Fibroblast of lung (primary cell): ENCODE results near the gene IKBIP. TPM values are rescaled to one million over a fixed set of nuclear protein-coding genes. Genes with fewer than 3 reads are reported as not detected.
"Not testable (repeated sequence)": the region's sequence is repeated elsewhere in the genome, so short reads cannot be mapped to it uniquely, and the experiment has no call there.

ENCODE experiments used
- DNase-seq, 2 donors: peaks; one replicate each; pipeline versions ENCODE4 v3.0.0 to v3.0.0-alpha.2; 2010; ENCODE audit warnings: low read depth in 2 of 2
- H2AFZ ChIP-seq: 2 replicates; pipeline ENCODE4 v1.5.1; 2012; ENCODE audit warnings: low read length, control low read depth, inconsistent platforms
- H3K27ac ChIP-seq: 2 replicates; pipeline ENCODE4 v1.5.1; 2011; ENCODE audit warnings: low read length, control low read depth; ENCODE audit not compliant: insufficient read depth
- H3K27me3 ChIP-seq: 2 replicates; pipeline ENCODE4 v1.5.1; 2011; ENCODE audit warnings: mild to moderate bottlenecking, low read length; ENCODE audit not compliant: control insufficient read depth, insufficient read depth
- H3K36me3 ChIP-seq: 2 replicates; pipeline ENCODE4 v1.5.1; 2011; ENCODE audit warnings: low read length; ENCODE audit not compliant: control insufficient read depth, insufficient read depth
- H3K4me1 ChIP-seq: 2 replicates; pipeline ENCODE4 v1.5.1; 2011; ENCODE audit warnings: low read length; ENCODE audit not compliant: control insufficient read depth, insufficient read depth; ENCODE audit errors: extremely low read depth
- H3K4me2 ChIP-seq: 2 replicates; pipeline ENCODE4 v1.5.1; 2011; ENCODE audit warnings: low read length, control low read depth; ENCODE audit not compliant: insufficient read depth; ENCODE audit errors: extremely low read depth
- H3K4me3 ChIP-seq, 4 experiments: fragments of 200-600 bp in 1 of 4; sonication (generic) in 1 of 4; replicated peaks in 1 of 4; 2 replicates each; pipeline ENCODE4 v1.5.1; 2011 to 2016; ENCODE audit warnings: low read length in 4 of 4, low read depth in 3 of 4, mild to moderate bottlenecking in 3 of 4, control low read depth in 2 of 4, inconsistent platforms in 1 of 4, mixed read lengths in 1 of 4; ENCODE audit not compliant: insufficient read depth in 1 of 4; ENCODE audit errors: control extremely low read depth in 1 of 4
- H3K79me2 ChIP-seq: 2 replicates; pipeline ENCODE4 v1.5.1; 2012; ENCODE audit warnings: mild to moderate bottlenecking, low read length, inconsistent platforms; ENCODE audit not compliant: control insufficient read depth, insufficient read depth
- H3K9ac ChIP-seq: 2 replicates; pipeline ENCODE4 v1.5.1; 2011; ENCODE audit warnings: mild to moderate bottlenecking, low read length, control low read depth; ENCODE audit not compliant: insufficient read depth
- H3K9me3 ChIP-seq: 2 replicates; pipeline ENCODE4 v1.5.1; 2012; ENCODE audit warnings: low read depth, low read length; ENCODE audit not compliant: control insufficient read depth, insufficient read depth
- H4K20me1 ChIP-seq: 2 replicates; pipeline ENCODE4 v1.5.1; 2011; ENCODE audit warnings: low read length; ENCODE audit not compliant: control insufficient read depth, insufficient read depth; ENCODE audit errors: extremely low read depth
- EZH2 ChIP-seq: IDR thresholded peaks from 2 replicates; pipeline ENCODE4 v1.5.1; 2012; ENCODE audit warnings: low read length, control low read depth, mild to moderate bottlenecking; ENCODE audit errors: missing control alignments
- polyA plus RNA-seq, 2 donors: library from polyadenylated mRNA; depleted of rRNA in 1 of 2; stranded (reverse) in 1 of 2; unstranded in 1 of 2; fragments of >200 nt; gene quantifications; 2 replicates each; pipeline ENCODE4 v1.2.1, GENCODE V29; 2011 to 2012; ENCODE audit warnings: missing spikeins in 1 of 2
- total RNA-seq: library from RNA; depleted of rRNA; stranded (reverse); fragments of >200 nt; gene quantifications from 2 replicates; pipeline ENCODE4 v1.2.1, GENCODE V29; 2014
- TF ChIP-seq, protein P1 (sequence below), 2 donors: IDR thresholded peaks in 1 of 2; conservative IDR thresholded peaks in 1 of 2; 1 replicate in 1 of 2; 2 replicates in 1 of 2; pipeline ENCODE4 v1.5.1; 2011 to 2012; ENCODE audit warnings: low read length in 2 of 2, control low read depth in 1 of 2, inconsistent platforms in 1 of 2, low read depth in 1 of 2, mild to moderate bottlenecking in 1 of 2

IKBIP gene
- total and polyA plus RNA-seq, 2 donors (not counting 1 experiment from before 2014, with no cell fraction given) = 43.9 to 58.5 TPM

DNA sequence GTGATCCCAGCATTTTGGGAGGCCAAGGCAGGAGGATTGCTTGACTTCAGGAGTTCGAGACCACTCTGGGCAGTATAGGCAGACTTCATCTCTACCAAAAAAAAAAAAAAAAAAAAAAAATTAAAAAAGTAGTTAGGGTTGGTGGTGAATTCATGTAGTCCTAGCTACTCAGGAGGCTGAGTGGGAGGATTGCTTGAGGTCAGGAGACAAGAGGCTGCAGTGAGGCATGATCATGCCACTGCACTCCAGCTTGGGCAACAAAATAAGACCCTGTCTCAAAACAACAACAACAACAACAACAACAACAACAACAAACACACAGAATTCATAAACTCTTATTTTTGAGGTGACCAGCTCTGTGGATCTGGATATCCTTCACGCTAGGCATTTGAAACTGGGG lies 34.0 kb downstream of the IKBIP start:
- Histone ChIP-seq H2AFZ (no peak overlapping the region), H3K4me3 (no peak overlapping the region), H4K20me1 (no peaks in the 10 kb centered on the region), H3K27me3 (no peaks in the 10 kb centered on the region), H3K4me2 (no peak overlapping the region), H3K36me3 (no peaks in the 10 kb centered on the region), H3K9ac (no peak overlapping the region), H3K9me3 (no peaks in the 10 kb centered on the region), H3K4me1 (no peaks in the 10 kb centered on the region), H3K27ac (no peak overlapping the region), H3K79me2 (no peaks in the 10 kb centered on the region)
- no peak for DNase-seq
- TF ChIP-seq EZH2 = no peak
- TF ChIP-seq, protein P1, sequence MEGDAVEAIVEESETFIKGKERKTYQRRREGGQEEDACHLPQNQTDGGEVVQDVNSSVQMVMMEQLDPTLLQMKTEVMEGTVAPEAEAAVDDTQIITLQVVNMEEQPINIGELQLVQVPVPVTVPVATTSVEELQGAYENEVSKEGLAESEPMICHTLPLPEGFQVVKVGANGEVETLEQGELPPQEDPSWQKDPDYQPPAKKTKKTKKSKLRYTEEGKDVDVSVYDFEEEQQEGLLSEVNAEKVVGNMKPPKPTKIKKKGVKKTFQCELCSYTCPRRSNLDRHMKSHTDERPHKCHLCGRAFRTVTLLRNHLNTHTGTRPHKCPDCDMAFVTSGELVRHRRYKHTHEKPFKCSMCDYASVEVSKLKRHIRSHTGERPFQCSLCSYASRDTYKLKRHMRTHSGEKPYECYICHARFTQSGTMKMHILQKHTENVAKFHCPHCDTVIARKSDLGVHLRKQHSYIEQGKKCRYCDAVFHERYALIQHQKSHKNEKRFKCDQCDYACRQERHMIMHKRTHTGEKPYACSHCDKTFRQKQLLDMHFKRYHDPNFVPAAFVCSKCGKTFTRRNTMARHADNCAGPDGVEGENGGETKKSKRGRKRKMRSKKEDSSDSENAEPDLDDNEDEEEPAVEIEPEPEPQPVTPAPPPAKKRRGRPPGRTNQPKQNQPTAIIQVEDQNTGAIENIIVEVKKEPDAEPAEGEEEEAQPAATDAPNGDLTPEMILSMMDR (conservative IDR thresholded peaks at IDR 0.05 in 1 of 2, IDR thresholded peaks at IDR 0.05 in 1 of 2; ENCODE audit: low read depth in 1 of 2, low read length in 2 of 2) = no peak

DNA sequence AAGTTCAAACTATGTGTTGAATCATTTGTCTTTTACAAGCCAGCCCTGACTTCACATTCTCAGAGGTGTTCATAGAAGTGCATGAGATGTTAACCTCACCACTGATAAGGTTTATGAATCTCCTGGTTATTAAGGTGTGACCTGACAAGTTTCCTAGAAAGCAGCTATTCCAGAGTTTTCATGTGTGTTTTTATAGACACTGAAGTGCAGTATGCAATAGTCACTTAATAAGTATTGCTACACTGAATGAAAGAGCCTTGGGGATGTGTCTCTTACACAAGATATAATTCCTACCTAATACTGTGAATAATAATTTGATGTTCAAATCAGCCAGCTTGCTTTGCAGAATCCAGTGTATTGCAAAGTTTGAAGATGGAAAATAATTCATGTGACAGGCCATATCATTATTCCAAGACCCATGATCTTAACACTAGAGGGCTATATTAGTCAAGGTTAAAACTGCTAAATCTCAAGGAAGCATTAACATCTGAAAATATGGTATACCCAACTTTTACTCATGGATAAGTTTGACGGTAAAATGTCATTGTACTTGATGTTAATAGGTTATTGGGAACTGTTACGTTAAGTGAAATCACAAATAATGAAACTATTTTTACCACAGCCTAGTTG lies 38.1 kb downstream of the IKBIP start:
- no peaks in the 10 kb centered on the region for H3K27me3 ChIP-seq
- DNase-seq = peak in 1 of 2 donors; percentile 22
- no peak overlapping the region for H3K4me2 ChIP-seq
- H4K20me1 ChIP-seq = no peaks in the 10 kb centered on the region
- no peak overlapping the region for H2AFZ ChIP-seq
- no peak overlapping the region for H3K9ac ChIP-seq
- no peaks in the 10 kb centered on the region for H3K4me1 ChIP-seq
- H3K79me2 ChIP-seq = no peaks in the 10 kb centered on the region
- H3K36me3 ChIP-seq = peaks cover 9% of the 10 kb centered on the region
- H3K9me3 ChIP-seq = no peaks in the 10 kb centered on the region
- TF ChIP-seq EZH2 = no peak
- TF ChIP-seq, protein P1 (conservative IDR thresholded peaks at IDR 0.05 in 1 of 2, IDR thresholded peaks at IDR 0.05 in 1 of 2; ENCODE audit: low read depth in 1 of 2, low read length in 2 of 2) = peak in 1 of 2 donors; percentile 11
- H3K4me3 ChIP-seq = no peak overlapping the region
- H3K27ac ChIP-seq = no peak overlapping the region

DNA sequence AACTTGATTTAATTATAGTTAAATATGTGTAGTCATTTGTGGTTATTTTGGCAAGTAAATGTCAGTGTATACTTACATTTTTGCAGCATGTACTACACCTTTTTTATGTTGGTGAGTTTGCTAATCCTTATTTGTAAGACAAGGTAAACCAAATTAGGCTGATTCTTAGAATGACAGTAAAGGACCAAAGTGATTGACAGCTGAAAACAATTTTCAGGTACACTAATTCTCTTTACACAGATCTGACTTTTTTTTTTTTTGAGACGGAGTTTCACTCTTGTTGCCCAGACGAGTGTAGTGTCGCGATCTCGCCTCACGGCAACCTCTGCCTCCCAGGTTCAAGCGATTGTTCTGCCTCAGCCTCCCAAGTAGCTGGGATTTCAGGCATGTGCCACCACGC lies 42.7 kb downstream of the IKBIP start:
- no peaks in the 10 kb centered on the region for H3K4me1 ChIP-seq
- no peaks in the 10 kb centered on the region for H3K9me3 ChIP-seq
- no peak overlapping the region for H2AFZ ChIP-seq
- H3K4me3 ChIP-seq = no peak overlapping the region
- no peak overlapping the region for H3K4me2 ChIP-seq
- DNase-seq = no peak
- no peak overlapping the region for H3K27ac ChIP-seq
- peaks cover 24% of the 10 kb centered on the region for H3K79me2 ChIP-seq
- no peak for TF ChIP-seq EZH2
- TF ChIP-seq, protein P1 (conservative IDR thresholded peaks at IDR 0.05 in 1 of 2, IDR thresholded peaks at IDR 0.05 in 1 of 2; ENCODE audit: low read depth in 1 of 2, low read length in 2 of 2) = no peak
- H4K20me1 ChIP-seq = no peaks in the 10 kb centered on the region
- peaks cover 16% of the 10 kb centered on the region for H3K36me3 ChIP-seq
- H3K9ac ChIP-seq = no peak overlapping the region
- no peaks in the 10 kb centered on the region for H3K27me3 ChIP-seq

DNA sequence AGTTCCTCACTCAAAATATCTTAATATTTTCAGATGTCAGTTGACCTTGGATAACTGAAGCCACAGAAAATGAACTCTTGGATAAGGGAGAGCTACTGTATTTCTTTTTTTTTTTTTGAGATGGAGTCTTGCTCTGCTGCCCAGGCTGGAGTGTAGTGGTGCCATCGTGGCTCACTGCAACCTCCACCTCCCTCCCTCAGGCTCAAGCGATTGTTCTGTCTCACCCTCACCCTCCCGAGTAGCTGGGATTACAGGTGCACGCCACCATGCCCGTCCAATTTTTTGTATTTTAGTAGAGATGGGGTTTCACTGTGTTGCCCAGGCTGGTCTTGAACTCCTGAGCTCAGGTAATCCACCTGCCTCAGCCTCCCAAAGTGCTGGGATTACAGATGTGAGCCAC lies 47.3 kb downstream of the IKBIP start:
- not testable (repeated sequence) for H3K27ac ChIP-seq, H3K4me3 ChIP-seq, H3K4me2 ChIP-seq, H3K9me3 ChIP-seq, H2AFZ ChIP-seq, H3K36me3 ChIP-seq, H3K4me1 ChIP-seq, H3K9ac ChIP-seq, DNase-seq, H3K27me3 ChIP-seq
- Histone ChIP-seq H3K79me2 (peaks cover 58% of the 10 kb centered on the region), H4K20me1 (peaks cover 10% of the 10 kb centered on the region)
